K562 (cell line): Measurements from ENCODE around the gene NAT10. TPM values are rescaled to one million over a fixed set of nuclear protein-coding genes. Genes with fewer than 3 reads are reported as not detected.

Experiments used
- ATF7 ChIP-seq: fragments of 450-650 bp; IDR thresholded peaks from 2 replicates; pipeline ENCODE4 v1.7.1; 2014; ENCODE audit warnings: mild to moderate bottlenecking, moderate library complexity
- CHD4 ChIP-seq: fragments of 200-600 bp; sonication (generic); IDR thresholded peaks from 3 replicates; pipeline ENCODE4 v1.6.1; 2012; ENCODE audit warnings: low read depth, mild to moderate bottlenecking, mixed read lengths, low read length, inconsistent platforms; ENCODE audit not compliant: insufficient read depth, insufficient replicate concordance, poor library complexity, severe bottlenecking
- MCM3 ChIP-seq: fragments of 450-650 bp; IDR thresholded peaks from 2 replicates; pipeline ENCODE4 v1.6.1; 2016
- RB1 ChIP-seq: fragments of 450-650 bp; IDR thresholded peaks from 2 replicates; pipeline ENCODE4 v1.6.1; 2017; ENCODE audit warnings: low read depth, mild to moderate bottlenecking
- TAL1 ChIP-seq: fragments of 450-650 bp; IDR thresholded peaks from 2 replicates; pipeline ENCODE4 v1.6.1; 2016; ENCODE audit warnings: mild to moderate bottlenecking
- ZNF318 ChIP-seq, 2 experiments: fragments of 450-650 bp; IDR thresholded peaks; 2 replicates each; pipeline ENCODE4 v1.6.1; 2016; ENCODE audit warnings: mild to moderate bottlenecking in 2 of 2, borderline replicate concordance in 1 of 2, low read depth in 1 of 2, moderate library complexity in 1 of 2
- ZNF586 ChIP-seq: fragments of 450-650 bp; formaldehyde crosslinking; conservative IDR thresholded peaks from 2 replicates; pipeline ENCODE4 v1.4.0; 2020; ENCODE audit warnings: mild to moderate bottlenecking, moderate library complexity
- polyA plus RNA-seq, 8 experiments: library from polyadenylated mRNA; depleted of rRNA in 4 of 8; stranded (reverse) in 5 of 8; unstranded in 3 of 8; fragments of >200 nt; fragmentation: Nextera tagmentation in 2 of 8; fragmentation: Illumina TruSeq in 1 of 8; extraction: Ambion mirVana in 2 of 8; extraction: Trizol in 1 of 8; gene quantifications; 2 replicates each; pipeline versions ENCODE4 v1.2.1 to v1.2.3, GENCODE V29; 2011 to 2014; ENCODE audit warnings: inconsistent platforms in 1 of 8, missing spikeins in 1 of 8
- total RNA-seq, 7 experiments: library from RNA; depleted of rRNA in 6 of 7; stranded (reverse); fragments of >200 nt in 6 of 7; fragmentation: Illumina TruSeq in 2 of 7; extraction: Trizol in 2 of 7; gene quantifications; 2 replicates each; pipeline versions ENCODE4 v1.2.1 to v1.2.3, GENCODE V29; 2011 to 2021; ENCODE audit warnings: low replicate concordance in 1 of 7
- TF ChIP-seq, protein P1 (sequence below): fragments of 450-650 bp; formaldehyde crosslinking; conservative IDR thresholded peaks from 2 replicates; pipeline ENCODE4 v1.4.0; 2022; ENCODE audit warnings: mild to moderate bottlenecking, missing genetic modification characterization
- TF ChIP-seq, protein P2 (sequence below): fragments of 250-450 bp; sonication (Bioruptor Pico); IDR thresholded peaks from 2 replicates; pipeline ENCODE4 v1.5.0; 2021; ENCODE audit warnings: mild to moderate bottlenecking, borderline replicate concordance
- TF ChIP-seq, protein P3 (sequence below), 2 experiments: IDR thresholded peaks; 2 replicates each; pipeline ENCODE4 v1.6.1; 2012; ENCODE audit warnings: improper control_type of control experiment in 2 of 2, low read depth in 2 of 2, low read length in 2 of 2, borderline replicate concordance in 1 of 2

NAT10 gene
- total and polyA plus RNA-seq, 9 of the 15 experiments (the other 6 are each of a cell fraction or from before 2014, with no cell fraction given): 55.4 to 125 (median 86.3) TPM

DNA sequence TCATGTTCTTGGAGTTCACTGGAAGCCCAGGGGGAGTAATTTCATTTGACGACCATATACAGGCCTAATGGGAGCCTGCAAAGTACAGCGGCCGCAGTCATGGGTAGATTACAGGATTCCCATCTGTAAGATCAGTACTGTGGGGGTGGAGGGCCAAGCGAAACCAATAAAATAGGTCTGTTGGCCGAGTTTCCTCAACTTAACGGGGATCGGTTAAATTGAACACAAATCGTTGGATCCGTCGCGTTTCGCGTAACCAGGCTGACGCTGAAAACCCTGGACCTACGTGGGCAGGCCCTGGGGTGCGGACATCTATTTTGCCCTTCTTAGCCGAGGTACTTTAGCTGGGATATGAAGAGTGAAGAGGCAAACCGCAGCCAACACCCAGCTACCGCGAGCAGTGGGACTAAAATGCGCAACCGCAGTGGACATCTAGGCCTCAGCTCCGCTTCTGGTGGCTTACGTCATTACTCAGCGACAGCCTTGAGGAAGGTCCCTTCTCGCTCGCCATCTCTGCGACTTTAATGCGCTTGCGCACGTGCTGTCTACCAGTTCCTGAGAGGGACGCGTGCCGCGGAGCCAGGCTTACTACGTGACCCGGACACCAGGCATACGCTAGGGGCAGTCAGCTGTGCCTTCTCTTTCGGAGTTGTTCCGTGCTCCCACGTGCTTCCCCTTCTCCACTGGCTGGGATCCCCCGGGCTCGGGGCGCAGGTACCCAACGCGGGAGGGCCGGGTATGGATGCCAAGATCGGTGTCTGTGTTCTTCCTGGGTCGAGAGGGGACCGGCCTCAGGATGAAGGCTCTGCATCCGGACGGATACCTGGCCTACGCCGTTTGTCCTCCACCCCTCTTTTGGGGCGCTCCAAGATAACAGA, at the start of gene NAT10 (continued):
- TF ChIP-seq, protein P1, sequence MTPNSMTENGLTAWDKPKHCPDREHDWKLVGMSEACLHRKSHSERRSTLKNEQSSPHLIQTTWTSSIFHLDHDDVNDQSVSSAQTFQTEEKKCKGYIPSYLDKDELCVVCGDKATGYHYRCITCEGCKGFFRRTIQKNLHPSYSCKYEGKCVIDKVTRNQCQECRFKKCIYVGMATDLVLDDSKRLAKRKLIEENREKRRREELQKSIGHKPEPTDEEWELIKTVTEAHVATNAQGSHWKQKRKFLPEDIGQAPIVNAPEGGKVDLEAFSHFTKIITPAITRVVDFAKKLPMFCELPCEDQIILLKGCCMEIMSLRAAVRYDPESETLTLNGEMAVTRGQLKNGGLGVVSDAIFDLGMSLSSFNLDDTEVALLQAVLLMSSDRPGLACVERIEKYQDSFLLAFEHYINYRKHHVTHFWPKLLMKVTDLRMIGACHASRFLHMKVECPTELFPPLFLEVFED (CRISPR knock-in tag): peak; percentile 88
- peak; percentile 68 for TF ChIP-seq RB1
- TF ChIP-seq ZNF318 (IDR thresholded peaks at IDR 0.05; ENCODE audit: borderline replicate concordance in 1 of 2, low read depth in 1 of 2): peak in 1 of 2 experiments; percentile 82; a peak in 2 of 4 replicates
- TF ChIP-seq CHD4: no peak
- TF ChIP-seq TAL1: no peak
- no peak for TF ChIP-seq MCM3
- TF ChIP-seq, protein P2, sequence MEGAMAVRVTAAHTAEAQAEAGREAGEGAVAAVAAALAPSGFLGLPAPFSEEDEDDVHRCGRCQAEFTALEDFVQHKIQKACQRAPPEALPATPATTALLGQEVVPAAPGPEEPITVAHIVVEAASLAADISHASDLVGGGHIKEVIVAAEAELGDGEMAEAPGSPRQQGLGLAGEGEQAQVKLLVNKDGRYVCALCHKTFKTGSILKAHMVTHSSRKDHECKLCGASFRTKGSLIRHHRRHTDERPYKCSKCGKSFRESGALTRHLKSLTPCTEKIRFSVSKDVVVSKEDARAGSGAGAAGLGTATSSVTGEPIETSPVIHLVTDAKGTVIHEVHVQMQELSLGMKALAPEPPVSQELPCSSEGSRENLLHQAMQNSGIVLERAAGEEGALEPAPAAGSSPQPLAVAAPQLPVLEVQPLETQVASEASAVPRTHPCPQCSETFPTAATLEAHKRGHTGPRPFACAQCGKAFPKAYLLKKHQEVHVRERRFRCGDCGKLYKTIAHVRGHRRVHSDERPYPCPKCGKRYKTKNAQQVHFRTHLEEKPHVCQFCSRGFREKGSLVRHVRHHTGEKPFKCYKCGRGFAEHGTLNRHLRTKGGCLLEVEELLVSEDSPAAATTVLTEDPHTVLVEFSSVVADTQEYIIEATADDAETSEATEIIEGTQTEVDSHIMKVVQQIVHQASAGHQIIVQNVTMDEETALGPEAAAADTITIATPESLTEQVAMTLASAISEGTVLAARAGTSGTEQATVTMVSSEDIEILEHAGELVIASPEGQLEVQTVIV (CRISPR knock-in tag): no peak
- TF ChIP-seq, protein P3, sequence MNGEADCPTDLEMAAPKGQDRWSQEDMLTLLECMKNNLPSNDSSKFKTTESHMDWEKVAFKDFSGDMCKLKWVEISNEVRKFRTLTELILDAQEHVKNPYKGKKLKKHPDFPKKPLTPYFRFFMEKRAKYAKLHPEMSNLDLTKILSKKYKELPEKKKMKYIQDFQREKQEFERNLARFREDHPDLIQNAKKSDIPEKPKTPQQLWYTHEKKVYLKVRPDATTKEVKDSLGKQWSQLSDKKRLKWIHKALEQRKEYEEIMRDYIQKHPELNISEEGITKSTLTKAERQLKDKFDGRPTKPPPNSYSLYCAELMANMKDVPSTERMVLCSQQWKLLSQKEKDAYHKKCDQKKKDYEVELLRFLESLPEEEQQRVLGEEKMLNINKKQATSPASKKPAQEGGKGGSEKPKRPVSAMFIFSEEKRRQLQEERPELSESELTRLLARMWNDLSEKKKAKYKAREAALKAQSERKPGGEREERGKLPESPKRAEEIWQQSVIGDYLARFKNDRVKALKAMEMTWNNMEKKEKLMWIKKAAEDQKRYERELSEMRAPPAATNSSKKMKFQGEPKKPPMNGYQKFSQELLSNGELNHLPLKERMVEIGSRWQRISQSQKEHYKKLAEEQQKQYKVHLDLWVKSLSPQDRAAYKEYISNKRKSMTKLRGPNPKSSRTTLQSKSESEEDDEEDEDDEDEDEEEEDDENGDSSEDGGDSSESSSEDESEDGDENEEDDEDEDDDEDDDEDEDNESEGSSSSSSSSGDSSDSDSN (IDR thresholded peaks at IDR 0.05; ENCODE audit: borderline replicate concordance in 1 of 2, low read depth in 2 of 2, low read length in 2 of 2): 0 out of 4 replicates have a peak, but pooled peaks of 1 of the 2 experiments have one; percentile 50
- TF ChIP-seq ZNF586 (CRISPR knock-in tag): no peak; the same call in 1 of the 2 replicates
- TF ChIP-seq ATF7: peak; percentile 98
